AG09309 (cell line): ENCODE measurements around the gene KCNA2.

Experiments used
- DNase-seq: peaks from one replicate; pipeline ENCODE4 v3.0.0-alpha.2; 2010; ENCODE audit warnings: low read depth
- H3K4me3 ChIP-seq: 2 replicates; pipeline ENCODE4 v1.5.1; 2011; ENCODE audit warnings: mild to moderate bottlenecking, low read depth, low read length, moderate library complexity; ENCODE audit not compliant: control insufficient read depth
- CTCF ChIP-seq: IDR thresholded peaks from 2 replicates; pipeline ENCODE4 v1.5.1; 2011; ENCODE audit warnings: mild to moderate bottlenecking, low read depth, low read length, inconsistent platforms; ENCODE audit not compliant: insufficient read depth, control insufficient read depth; ENCODE audit errors: missing control alignments

Gene KCNA2

DNA sequence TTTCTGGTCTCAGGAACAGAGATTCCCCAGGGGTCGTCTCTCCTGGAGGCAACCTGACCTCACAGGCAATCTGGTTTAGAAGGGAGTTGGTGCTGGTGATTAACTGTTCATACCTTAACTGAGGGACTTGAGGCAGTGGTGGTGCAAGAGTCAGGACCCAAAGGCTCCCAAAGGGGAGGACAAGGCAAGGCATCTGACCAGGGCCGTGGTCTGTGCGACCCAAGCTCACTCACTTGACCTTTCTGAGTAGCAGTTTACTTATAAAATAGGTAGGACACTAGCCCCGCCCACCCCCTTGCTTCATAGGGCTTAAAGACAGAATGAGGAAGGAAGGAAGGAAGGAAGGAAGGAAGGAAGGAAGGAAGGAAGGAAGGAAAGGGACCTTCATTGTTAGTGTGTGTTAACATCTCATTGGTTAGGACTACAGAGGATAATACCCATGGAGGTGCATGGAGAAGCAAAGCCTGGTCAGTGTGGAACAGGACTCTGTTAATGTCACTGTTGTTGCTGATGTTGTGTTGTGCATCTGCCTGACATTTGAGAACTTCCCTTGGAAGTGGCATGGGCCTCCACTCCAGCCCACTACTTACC is 4.6 kb upstream of the KCNA2 start:
- DNase-seq, result no peak
- H3K4me3 ChIP-seq, result no peak overlapping the region
- TF ChIP-seq CTCF, result no peak

- no peak for TF ChIP-seq CTCF
- no peak for DNase-seq
- H3K4me3 ChIP-seq, result no peak overlapping the region
These were observed 3.9 kb upstream of the KCNA2 start for GRCh38 chr1:110610084-110610483.

DNA sequence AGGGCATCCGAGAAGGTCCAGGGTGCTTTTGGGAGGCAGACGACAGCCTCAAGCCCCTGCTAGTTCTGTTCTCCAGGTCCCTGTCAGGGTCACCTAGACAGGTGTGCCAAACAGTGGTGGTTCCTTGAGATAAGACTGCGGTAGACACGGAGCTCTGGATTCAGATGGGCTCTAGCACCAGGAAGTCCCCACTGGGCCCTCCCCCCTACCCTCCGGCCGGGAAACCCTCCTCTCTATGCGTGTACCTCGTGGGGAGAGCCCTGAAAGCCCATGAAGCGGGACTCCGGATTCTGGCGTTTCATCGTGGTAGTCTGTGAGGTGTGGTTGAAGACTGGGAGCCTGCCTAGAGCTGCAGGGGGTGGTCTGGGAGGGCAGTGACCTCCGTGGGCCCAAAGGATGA is 2.1 kb upstream of the KCNA2 start:
- no peak overlapping the region for H3K4me3 ChIP-seq
- DNase-seq, result no peak
- TF ChIP-seq CTCF, result no peak

DNA sequence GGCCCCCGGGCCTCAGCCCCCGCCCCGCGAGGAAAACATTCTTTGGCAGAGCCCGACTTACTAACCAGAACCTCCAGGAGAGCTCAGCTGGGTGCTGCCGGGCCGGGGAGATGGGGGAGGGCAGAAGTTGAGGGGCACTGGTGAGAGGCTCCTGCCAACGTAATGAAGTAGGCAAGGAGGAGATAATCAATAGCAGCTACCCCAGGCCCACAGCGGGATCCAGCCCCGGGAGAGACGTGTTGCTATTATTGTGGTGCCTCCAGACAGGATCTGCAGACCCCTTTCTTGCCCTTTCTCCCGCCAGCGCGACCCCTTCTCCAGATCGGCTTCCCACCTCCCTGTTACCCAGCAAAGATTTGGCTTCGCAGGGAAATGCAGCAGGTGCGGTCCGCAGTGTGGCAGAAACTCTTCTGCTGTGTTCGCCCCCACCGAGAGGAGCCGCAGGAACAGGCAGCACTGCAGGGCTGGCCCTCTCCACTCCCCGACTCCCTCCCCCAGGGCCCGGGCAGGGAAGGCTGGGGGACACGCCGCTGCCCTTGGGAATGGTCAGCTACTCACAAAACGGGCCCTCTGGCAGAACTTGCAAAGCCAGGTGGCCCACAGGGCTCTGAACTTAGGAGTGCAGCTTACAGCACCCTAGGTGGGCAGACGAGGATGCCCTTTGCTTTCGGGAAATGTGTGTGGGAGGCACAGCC is 1.5 kb upstream of the KCNA2 start:
- no peak overlapping the region for H3K4me3 ChIP-seq
- no peak for DNase-seq

DNA sequence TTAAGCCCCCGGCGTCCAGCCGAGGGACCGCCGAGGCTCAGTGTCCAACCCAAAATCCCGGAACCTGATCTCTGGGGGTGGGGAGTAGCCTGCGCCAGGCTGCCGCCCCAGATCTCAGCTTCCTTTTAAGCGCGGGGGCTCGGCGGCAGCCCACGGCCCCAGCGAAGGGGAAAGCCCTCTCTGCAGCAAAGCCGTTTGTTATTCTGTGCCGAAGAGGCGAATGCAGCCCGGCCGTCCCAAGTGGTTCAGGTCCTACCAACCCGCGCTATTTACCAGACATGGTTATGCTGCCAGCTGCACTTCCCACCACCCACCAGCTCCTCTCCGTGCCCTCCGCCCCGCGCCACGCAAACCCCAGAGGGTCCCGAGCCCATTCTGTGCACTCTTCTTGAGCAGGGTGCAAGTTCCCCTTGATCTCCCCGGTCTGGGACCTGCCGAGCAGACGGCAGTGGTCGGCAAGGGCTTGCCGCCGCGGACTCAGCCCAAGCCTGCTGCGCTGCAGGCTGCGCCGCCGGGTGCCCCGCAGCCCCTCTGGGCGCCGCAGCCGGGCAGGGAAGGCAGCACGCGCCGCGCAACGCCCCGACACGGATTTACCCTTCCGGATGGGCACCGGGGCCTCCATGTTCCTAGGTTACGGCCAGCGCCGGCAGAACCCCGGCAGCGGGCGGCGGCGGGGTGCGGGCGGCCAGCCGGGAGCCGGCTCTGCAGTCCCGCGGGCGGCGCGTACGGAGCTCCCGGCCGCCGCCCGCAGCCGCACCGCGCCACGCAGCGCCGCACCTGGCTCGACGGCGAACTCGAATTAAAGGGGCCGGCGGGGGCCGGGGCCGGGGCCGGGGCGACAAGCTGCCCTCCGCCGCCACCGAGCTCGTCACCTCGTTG is 738 bp upstream of the KCNA2 start:
- no peak for DNase-seq
- peak overlapping the region; percentile 38 for H3K4me3 ChIP-seq
- no peak for TF ChIP-seq CTCF

More for the DNA sequence above, 1.5 kb upstream of the KCNA2 start:
- no peak for TF ChIP-seq CTCF

GRCh38 chr1:110605446-110605845 is 712 bp downstream of the KCNA2 start:
- H3K4me3 ChIP-seq, result no peak overlapping the region
- no peak for DNase-seq
- TF ChIP-seq CTCF, result no peak
